Testis (tissue), 3 donors: ENCODE measurements around the gene TBCD. TPM values are rescaled to one million over a fixed set of nuclear protein-coding genes. Genes with fewer than 3 reads are reported as not detected.

Source experiments
- DNase-seq: peaks from one replicate; pipeline ENCODE4 v3.0.0-alpha.2; 2019
- H3K27ac ChIP-seq, 2 donors: fragments of 200-600 bp; sonication (generic); one replicate each; pipeline ENCODE4 v1.5.1; 2019
- H3K27me3 ChIP-seq: fragments of 200-600 bp; sonication (generic); one replicate; pipeline ENCODE4 v1.5.1; 2019
- H3K36me3 ChIP-seq: fragments of 200-600 bp; sonication (generic); one replicate; pipeline ENCODE4 v1.5.1; 2017; ENCODE audit warnings: low read depth; ENCODE audit errors: missing control alignments
- H3K4me1 ChIP-seq: fragments of 200-600 bp; sonication (generic); one replicate; pipeline ENCODE4 v1.5.1; 2019
- H3K4me3 ChIP-seq, 2 donors: fragments of 200-600 bp; sonication (generic); one replicate each; pipeline ENCODE4 v1.5.1; 2017 to 2019
- H3K9me3 ChIP-seq: fragments of 200-600 bp; sonication (generic); one replicate; pipeline ENCODE4 v1.5.1; 2017
- CTCF ChIP-seq, 3 experiments: fragments of 450-650 bp in 2 of 3; fragments of 200-600 bp in 1 of 3; sonication (generic) in 1 of 3; IDR thresholded peaks; one replicate each; pipeline ENCODE4 v1.5.1; 2016 to 2019; ENCODE audit warnings: antibody characterized with exemption in 3 of 3, mild to moderate bottlenecking in 2 of 3, moderate library complexity in 1 of 3
- POLR2A ChIP-seq: fragments of 450-650 bp; IDR thresholded peaks from one replicate; pipeline ENCODE4 v1.6.1; 2017; ENCODE audit warnings: antibody characterized with exemption, mild to moderate bottlenecking, moderate library complexity
- WGBS, 2 donors: methylation state at CpG; one replicate each; pipeline ENCODE4 v1.1.5; 2018; 5-methylcytosine and 5-hydroxymethylcytosine counted together
- intact Hi-C: fragments of 100-400 bp; cut with DNase I; formaldehyde crosslinking; loops from one replicate; pipeline ENCODE4 v1.15.1; 2023; ENCODE audit warnings: low total_unique reads
- polyA plus RNA-seq: library from polyadenylated mRNA; stranded (reverse); fragments of 350-450 nt; fragmentation: Illumina TruSeq; extraction: RNeasy Lipid Tissue Mini Kit (QIAGEN cat#74804); gene quantifications from one replicate; pipeline ENCODE4 v1.2.3, GENCODE V29; 2014; ENCODE audit warnings: low read depth, low replicate concordance; ENCODE audit not compliant: insufficient read depth
- total RNA-seq, 2 donors: library from RNA; depleted of rRNA; stranded (reverse); fragments of >200 nt; gene quantifications; one replicate each; pipeline ENCODE4 v1.2.3, GENCODE V29; 2016

TBCD gene
- total and polyA plus RNA-seq, 3 donors from 2014 or later = 81.2 to 128 (median 115) TPM

- Histone ChIP-seq H3K36me3 (no peaks in the 10 kb centered on the region), H3K4me1 (no peaks in the 10 kb centered on the region), H3K27me3 (no peaks in the 10 kb centered on the region), H3K27ac (no peak overlapping the region), H3K9me3 (no peaks in the 10 kb centered on the region), H3K4me3 (no peak overlapping the region)
- TF ChIP-seq POLR2A = no peak
- no peak for TF ChIP-seq CTCF (IDR thresholded peaks at IDR 0.05)
- no peak for DNase-seq
- intact Hi-C loops = no loop called here
- WGBS, 2 donors = 94 to 98% methylated on average over 2 to 5 of the region's 5 CpGs
Observed at GRCh38 chr17:82820278-82821251, 68.7 kb downstream of the TBCD start.

GRCh38 chr17:82821554-82821953, 69.7 kb downstream of the TBCD start:
- Histone ChIP-seq H3K27me3 (no peaks in the 10 kb centered on the region), H3K4me1 (no peaks in the 10 kb centered on the region), H3K9me3 (no peaks in the 10 kb centered on the region), H3K4me3 (no peak overlapping the region), H3K27ac (no peak overlapping the region), H3K36me3 (no peaks in the 10 kb centered on the region)
- TF ChIP-seq CTCF (IDR thresholded peaks at IDR 0.05) = no peak
- no peak for TF ChIP-seq POLR2A
- DNase-seq = no peak
- 96 to 97% methylated on average over 2 of the region's 2 CpGs for WGBS, 2 donors
- intact Hi-C loops = no loop called here

GRCh38 chr17:82822281-82822680, 70.4 kb downstream of the TBCD start:
- no peaks in the 10 kb centered on the region for H3K36me3 ChIP-seq
- 91 to 92% methylated on average over 16 of the region's 16 CpGs for WGBS, 2 donors

GRCh38 chr17:82823004-82823403, 71.1 kb downstream of the TBCD start:
- no peak for DNase-seq
- WGBS, 2 donors = 84 to 89% methylated on average over 3 to 5 of the region's 5 CpGs

More at GRCh38 chr17:82822281-82822680, 70.4 kb downstream of the TBCD start:
- Histone ChIP-seq H3K27ac (no peak overlapping the region), H3K4me3 (no peak overlapping the region), H3K9me3 (no peaks in the 10 kb centered on the region), H3K27me3 (no peaks in the 10 kb centered on the region), H3K4me1 (no peaks in the 10 kb centered on the region)
- no peak for DNase-seq
- intact Hi-C loops = no loop called here
- no peak for TF ChIP-seq POLR2A
- TF ChIP-seq CTCF (IDR thresholded peaks at IDR 0.05) = no peak

More at GRCh38 chr17:82823004-82823403, 71.1 kb downstream of the TBCD start:
- TF ChIP-seq CTCF (IDR thresholded peaks at IDR 0.05) = no peak
- no peak for TF ChIP-seq POLR2A
- Histone ChIP-seq H3K27me3 (no peaks in the 10 kb centered on the region), H3K36me3 (no peaks in the 10 kb centered on the region), H3K27ac (no peak overlapping the region), H3K4me3 (no peak overlapping the region), H3K9me3 (no peaks in the 10 kb centered on the region), H3K4me1 (no peaks in the 10 kb centered on the region)
- intact Hi-C loops = no loop called here
